HEK293T (cell line): ENCODE data around the gene OR1Q1.
"Not testable (repeated sequence)": the region's sequence is repeated elsewhere in the genome, so short reads cannot be mapped to it uniquely, and the experiment has no call there.

Experiments used
- BHLHE40 ChIP-seq: fragments of 450-650 bp; IDR thresholded peaks from 2 replicates; pipeline ENCODE4 v1.6.1; 2016; ENCODE audit warnings: mild to moderate bottlenecking, moderate library complexity, borderline replicate concordance
- FOXA1 ChIP-seq: fragments of 450-650 bp; IDR thresholded peaks from 2 replicates; pipeline ENCODE4 v1.6.1; 2016; ENCODE audit warnings: mild to moderate bottlenecking
- FOXK2 ChIP-seq: fragments of 450-650 bp; IDR thresholded peaks from 2 replicates; pipeline ENCODE4 v1.6.1; 2016; ENCODE audit warnings: mild to moderate bottlenecking
- NFRKB ChIP-seq: fragments of 450-650 bp; IDR thresholded peaks from 2 replicates; pipeline ENCODE4 v1.6.1; 2016; ENCODE audit warnings: mild to moderate bottlenecking, moderate library complexity
- SUZ12 ChIP-seq: fragments of 450-650 bp; IDR thresholded peaks from 2 replicates; pipeline ENCODE4 v1.6.1; 2016; ENCODE audit warnings: mild to moderate bottlenecking
- ZNF384 ChIP-seq: fragments of 450-650 bp; IDR thresholded peaks from 2 replicates; pipeline ENCODE4 v1.6.1; 2016

DNA sequence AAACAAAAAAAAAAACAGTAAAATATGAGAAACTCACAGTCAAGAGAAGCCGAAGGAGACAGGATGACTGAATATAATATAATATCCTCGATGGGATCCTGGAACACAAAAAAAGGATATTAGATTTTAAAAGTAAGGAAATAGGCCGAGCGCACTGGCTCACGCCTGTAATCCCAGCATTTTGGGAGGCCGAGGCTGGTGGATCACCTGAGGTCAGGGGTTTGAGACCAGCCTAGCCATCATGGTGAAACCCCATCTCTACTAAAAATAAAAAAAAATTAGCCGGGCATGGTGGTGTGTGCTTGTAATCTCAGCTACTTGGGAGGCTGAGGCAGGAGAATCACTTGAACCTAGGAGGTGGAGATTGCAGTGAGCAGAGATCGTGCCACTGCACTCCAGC lies 31.3 kb upstream of the OR1Q1 start, which contains the start of gene OR1L8:
- not testable (repeated sequence) for TF ChIP-seq BHLHE40, SUZ12, FOXK2, NFRKB, FOXA1, ZNF384
